Measurements from ENCODE around the gene HDLBP.
"Not testable (repeated sequence)": the region's sequence is repeated elsewhere in the genome, so short reads cannot be mapped to it uniquely, and the experiment has no call there.

The HDLBP gene

DNA sequence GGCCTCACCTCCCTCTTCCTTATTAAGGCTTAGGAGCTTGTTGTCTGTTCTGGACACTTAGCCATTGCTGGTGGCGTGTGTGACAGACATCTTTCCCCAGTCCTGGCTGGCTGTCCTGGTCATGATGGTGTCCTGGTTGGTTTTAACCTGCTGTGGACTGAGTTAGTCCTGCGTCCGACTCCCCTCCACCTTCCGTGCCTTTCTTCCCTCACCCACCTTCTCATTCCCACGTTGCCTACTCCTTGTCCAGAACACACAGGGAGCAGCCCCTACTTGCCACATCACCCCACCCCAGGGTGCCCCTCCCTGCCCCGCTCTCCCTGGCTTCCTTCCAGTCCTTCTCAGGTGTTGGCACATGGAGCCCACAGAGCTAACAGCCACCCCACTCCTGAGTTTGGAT lies 117.5 kb downstream of the HDLBP start:
- no peak overlapping the region for H3K27ac ChIP-seq
- TF ChIP-seq, protein P1, sequence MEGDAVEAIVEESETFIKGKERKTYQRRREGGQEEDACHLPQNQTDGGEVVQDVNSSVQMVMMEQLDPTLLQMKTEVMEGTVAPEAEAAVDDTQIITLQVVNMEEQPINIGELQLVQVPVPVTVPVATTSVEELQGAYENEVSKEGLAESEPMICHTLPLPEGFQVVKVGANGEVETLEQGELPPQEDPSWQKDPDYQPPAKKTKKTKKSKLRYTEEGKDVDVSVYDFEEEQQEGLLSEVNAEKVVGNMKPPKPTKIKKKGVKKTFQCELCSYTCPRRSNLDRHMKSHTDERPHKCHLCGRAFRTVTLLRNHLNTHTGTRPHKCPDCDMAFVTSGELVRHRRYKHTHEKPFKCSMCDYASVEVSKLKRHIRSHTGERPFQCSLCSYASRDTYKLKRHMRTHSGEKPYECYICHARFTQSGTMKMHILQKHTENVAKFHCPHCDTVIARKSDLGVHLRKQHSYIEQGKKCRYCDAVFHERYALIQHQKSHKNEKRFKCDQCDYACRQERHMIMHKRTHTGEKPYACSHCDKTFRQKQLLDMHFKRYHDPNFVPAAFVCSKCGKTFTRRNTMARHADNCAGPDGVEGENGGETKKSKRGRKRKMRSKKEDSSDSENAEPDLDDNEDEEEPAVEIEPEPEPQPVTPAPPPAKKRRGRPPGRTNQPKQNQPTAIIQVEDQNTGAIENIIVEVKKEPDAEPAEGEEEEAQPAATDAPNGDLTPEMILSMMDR (conservative IDR thresholded peaks at IDR 0.05) = no peak
- TF ChIP-seq ZFX (IDR thresholded peaks at IDR 0.05) = no peak

DNA sequence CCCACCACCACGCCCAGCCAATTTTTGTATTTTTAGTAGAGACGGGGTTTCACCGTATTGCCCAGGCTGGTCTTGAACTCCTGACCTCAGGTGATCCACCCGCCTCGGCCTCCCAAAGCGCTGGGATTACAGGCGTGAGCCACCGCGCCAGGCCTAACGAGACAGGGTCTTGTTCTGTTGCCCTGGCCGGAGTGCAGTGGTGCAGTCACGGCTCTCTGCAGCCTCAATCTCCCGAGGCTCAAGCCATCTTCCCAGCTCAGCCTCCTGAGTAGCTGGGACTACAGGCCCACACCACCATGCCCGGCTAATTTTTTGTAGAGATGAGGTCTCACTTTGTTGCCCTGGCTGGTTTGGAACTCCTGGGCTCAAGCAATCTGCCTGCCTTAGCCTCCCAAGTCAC lies 118.2 kb downstream of the HDLBP start:
- H3K27ac ChIP-seq = not testable (repeated sequence)

DNA sequence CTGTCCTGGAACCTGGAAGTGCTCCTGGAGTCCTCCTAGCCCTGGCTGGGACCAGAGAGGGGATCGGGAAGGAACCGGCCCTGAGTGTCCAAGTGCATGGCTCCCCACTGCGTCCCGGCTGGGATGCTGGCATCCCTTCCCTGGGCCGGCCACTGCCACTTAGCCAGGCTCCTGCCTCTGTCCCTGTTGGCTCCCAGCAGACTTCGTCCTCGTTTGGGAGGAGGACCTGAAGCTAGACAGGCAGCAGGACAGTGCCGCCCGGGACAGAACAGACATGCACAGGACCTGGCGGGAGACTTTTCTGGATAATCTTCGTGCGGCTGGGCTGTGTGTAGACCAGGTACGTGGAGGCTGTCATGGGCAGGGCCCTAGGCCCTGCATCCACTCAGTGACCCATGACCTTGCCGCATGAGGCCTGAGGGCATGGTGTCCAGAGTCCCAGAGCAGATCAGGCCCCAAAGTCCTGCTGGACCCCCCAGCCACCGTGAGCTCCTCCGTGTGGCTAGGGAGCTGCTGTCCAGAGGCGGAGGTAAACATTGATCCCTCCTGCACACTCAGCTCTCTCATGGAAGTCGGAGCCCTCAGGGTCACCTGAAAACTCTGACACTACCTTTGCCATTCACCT lies 119.9 kb downstream of the HDLBP start:
- no peak for TF ChIP-seq ZFX (IDR thresholded peaks at IDR 0.05)
- TF ChIP-seq, protein P1 (conservative IDR thresholded peaks at IDR 0.05) = no peak
- no peak overlapping the region for H3K27ac ChIP-seq

DNA sequence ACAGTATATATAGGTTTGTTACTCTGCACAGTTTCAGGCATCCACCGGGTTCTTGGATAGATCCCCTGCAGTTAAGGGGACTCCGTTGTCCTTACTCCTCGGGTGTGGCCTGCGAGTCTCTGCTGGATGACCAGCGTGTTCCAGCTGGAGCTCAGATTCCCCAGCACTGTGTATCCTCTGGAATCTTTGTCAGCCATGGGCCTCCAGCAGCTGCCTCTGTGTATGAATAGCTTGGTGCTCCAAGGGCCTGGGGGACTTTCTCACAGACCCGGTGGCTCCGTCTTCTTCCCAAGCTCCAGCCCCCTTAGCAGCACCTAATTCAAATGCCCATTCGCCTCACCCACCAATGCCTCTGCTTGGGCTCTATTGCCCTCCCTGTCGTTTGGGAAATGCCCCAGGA lies 120.7 kb downstream of the HDLBP start:
- TF ChIP-seq, protein P1 (conservative IDR thresholded peaks at IDR 0.05) = no peak
- no peak for TF ChIP-seq ZFX (IDR thresholded peaks at IDR 0.05)
- no peak overlapping the region for H3K27ac ChIP-seq

DNA sequence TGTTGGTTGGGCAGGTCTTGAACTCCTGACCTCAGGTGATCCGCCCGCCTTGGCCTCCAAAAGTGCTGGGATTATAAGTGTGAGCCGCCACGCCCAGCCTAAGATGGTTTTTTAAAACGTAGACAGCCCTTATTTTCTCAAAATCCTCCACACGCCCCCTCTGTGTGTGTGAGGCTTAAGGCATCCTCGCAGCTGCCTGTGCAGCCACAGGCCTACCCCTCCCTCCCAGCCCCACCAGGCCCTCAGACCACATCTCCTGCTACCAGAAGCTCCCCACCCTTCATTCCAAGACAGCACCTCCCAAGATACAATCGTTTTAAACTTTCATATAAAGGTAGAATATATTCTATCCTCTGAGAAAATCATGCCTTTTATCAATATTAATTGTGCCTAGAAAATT lies 122.2 kb downstream of the HDLBP start:
- H3K27ac ChIP-seq = no peak overlapping the region
- TF ChIP-seq, protein P1 (conservative IDR thresholded peaks at IDR 0.05) = no peak
- no peak for TF ChIP-seq ZFX (IDR thresholded peaks at IDR 0.05)

DNA sequence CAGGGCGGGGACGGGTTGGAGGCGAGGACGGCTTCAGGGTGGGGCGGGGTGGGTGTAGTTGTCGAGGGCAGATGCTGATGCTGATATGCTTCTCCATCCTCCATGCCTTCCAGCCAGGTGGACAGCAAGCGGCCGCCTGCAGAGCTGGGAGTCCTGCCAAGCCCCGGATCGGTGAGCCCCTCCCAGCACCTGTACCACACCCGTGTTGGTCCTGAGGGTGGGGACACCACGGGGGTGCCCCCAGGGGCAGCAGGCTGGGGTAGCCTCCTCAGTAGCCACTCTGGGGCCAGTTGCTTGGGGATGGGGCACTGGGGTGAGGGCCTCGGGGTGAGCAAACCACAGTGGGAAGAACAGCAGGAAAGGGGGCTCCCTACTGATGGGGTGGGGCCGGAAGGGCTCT lies 124.4 kb downstream of the HDLBP start:
- TF ChIP-seq, protein P1 (conservative IDR thresholded peaks at IDR 0.05) = no peak
- TF ChIP-seq ZFX (IDR thresholded peaks at IDR 0.05) = no peak
- no peak overlapping the region for H3K27ac ChIP-seq

DNA sequence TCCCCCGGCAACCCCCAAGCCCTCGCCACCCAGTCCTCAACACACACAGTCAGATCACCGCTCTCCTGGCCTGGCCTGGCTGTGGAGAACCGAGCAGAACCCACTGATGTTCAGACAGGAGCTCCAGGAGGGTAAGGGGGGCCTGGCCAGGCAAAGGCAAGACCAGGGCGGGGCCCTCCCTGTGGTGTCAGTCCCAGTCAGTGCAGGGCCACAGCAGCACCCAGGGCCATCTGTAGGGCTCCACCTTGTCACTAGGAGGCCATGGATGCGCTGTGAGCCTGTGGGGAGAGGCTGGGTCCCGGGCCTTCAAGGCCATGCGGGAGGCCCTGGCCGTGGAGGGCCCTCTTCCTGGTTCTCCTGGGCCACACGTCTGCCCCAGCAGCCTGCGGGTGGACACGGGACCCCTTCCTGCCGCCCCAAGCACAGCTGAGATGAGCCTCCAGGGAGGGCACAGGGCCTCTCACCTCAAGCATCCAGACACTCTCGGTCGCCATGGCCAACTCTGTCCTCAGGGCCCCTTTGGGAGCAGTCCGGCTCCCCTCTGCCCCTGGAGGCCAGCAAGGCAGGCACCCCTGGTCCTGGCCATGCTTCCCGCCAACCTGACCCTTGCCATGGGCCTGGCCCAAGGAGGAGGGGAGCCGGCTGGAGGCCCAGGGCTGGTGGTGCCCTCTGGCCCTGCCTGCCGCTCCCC lies 125.0 kb downstream of the HDLBP start:
- H3K27ac ChIP-seq = no peak overlapping the region
- TF ChIP-seq, protein P1 (conservative IDR thresholded peaks at IDR 0.05) = no peak

DNA sequence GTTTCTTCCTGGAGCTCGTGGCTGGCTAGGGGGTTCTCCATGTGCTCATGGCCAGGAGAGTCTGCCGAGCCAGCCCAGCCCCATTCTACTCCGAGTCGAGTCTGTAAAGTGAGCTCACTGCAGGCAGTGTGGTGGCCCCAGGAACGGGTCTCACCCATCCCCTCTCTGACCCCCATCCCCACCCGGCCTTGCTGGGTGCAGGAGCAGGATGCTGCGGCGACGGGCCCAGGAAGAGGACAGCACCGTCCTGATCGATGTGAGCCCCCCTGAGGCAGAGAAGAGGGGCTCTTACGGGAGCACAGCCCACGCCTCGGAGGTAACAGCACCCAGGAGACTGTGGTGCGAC lies 125.6 kb downstream of the HDLBP start:
- TF ChIP-seq, protein P1 (conservative IDR thresholded peaks at IDR 0.05) = no peak
- TF ChIP-seq ZFX (IDR thresholded peaks at IDR 0.05) = no peak
- H3K27ac ChIP-seq = no peak overlapping the region; the same call in 1 of the 2 replicates

All from C4-2B (cell line).